Neuronal stem cell (in vitro differentiated cells): ENCODE measurements around the gene CENPP.
A peak's percentile ranks its signal among the peaks of the same experiment; 100 is the strongest.

ENCODE experiments used
- DNase-seq: peaks from one replicate; pipeline ENCODE4 v3.0.0-alpha.2; 2013; ENCODE audit warnings: low spot score
- H2AFZ ChIP-seq: one replicate; pipeline ENCODE4 v1.6.1; 2013; ENCODE audit warnings: mild to moderate bottlenecking, low read length, inconsistent platforms
- H2AK5ac ChIP-seq: 2 replicates; pipeline ENCODE4 v1.6.1; 2013; ENCODE audit warnings: low read depth, mild to moderate bottlenecking, inconsistent platforms, low read length, moderate library complexity, mixed read lengths
- H2BK120ac ChIP-seq: 2 replicates; pipeline ENCODE4 v1.6.1; 2013; ENCODE audit warnings: low read depth, mild to moderate bottlenecking, inconsistent platforms, low read length, moderate library complexity, mixed read lengths
- H2BK12ac ChIP-seq: one replicate; pipeline ENCODE4 v1.6.1; 2013; ENCODE audit warnings: low read length, inconsistent platforms
- H2BK15ac ChIP-seq: 2 replicates; pipeline ENCODE4 v1.6.1; 2013; ENCODE audit warnings: mild to moderate bottlenecking, low read length, inconsistent platforms, mixed read lengths
- H2BK5ac ChIP-seq: one replicate; pipeline ENCODE4 v1.6.1; 2013; ENCODE audit warnings: inconsistent platforms, mild to moderate bottlenecking, low read length, moderate library complexity
- H3K14ac ChIP-seq: one replicate; pipeline ENCODE4 v1.6.1; 2013; ENCODE audit warnings: low read length, inconsistent platforms
- H3K18ac ChIP-seq: 2 replicates; pipeline ENCODE4 v1.6.1; 2013; ENCODE audit warnings: low read length, inconsistent platforms
- H3K23ac ChIP-seq: 2 replicates; pipeline ENCODE4 v1.6.1; 2013; ENCODE audit warnings: low read depth, mild to moderate bottlenecking, mixed read lengths, low read length, inconsistent platforms; ENCODE audit not compliant: poor library complexity
- H3K27ac ChIP-seq: replicated peaks from 3 replicates; pipeline ENCODE4 v1.5.1; 2013; ENCODE audit warnings: low read length, inconsistent platforms
- H3K27me3 ChIP-seq, 3 experiments: 2 replicates each; pipeline ENCODE4 v1.6.1; 2013; ENCODE audit warnings: low read length in 3 of 3, mild to moderate bottlenecking in 2 of 3, inconsistent platforms in 1 of 3, low read depth in 1 of 3, mixed read lengths in 1 of 3, moderate library complexity in 1 of 3; ENCODE audit not compliant: control insufficient read depth in 3 of 3, insufficient read depth in 3 of 3
- H3K36me3 ChIP-seq, 2 donors: replicated peaks in 1 of 2; 2 replicates each; pipeline ENCODE4 v1.6.1; 2013; ENCODE audit warnings: low read length in 2 of 2; ENCODE audit not compliant: control insufficient read depth in 2 of 2, insufficient read depth in 2 of 2
- H3K4ac ChIP-seq: 2 replicates; pipeline ENCODE4 v1.6.1; 2013; ENCODE audit warnings: inconsistent platforms, mild to moderate bottlenecking, low read length, moderate library complexity
- H3K4me1 ChIP-seq, 2 donors: 1 replicate in 1 of 2; 2 replicates in 1 of 2; pipeline ENCODE4 v1.6.1; 2013; ENCODE audit warnings: low read length in 2 of 2, low read depth in 1 of 2; ENCODE audit not compliant: control insufficient read depth in 2 of 2, insufficient read depth in 1 of 2
- H3K4me2 ChIP-seq: one replicate; pipeline ENCODE4 v1.6.1; 2013; ENCODE audit warnings: mild to moderate bottlenecking, low read length, inconsistent platforms; ENCODE audit not compliant: insufficient read depth, poor library complexity, severe bottlenecking
- H3K4me3 ChIP-seq, 2 donors: 2 replicates each; pipeline ENCODE4 v1.5.1; 2013; ENCODE audit warnings: low read length in 2 of 2, mild to moderate bottlenecking in 2 of 2, inconsistent platforms in 1 of 2, moderate library complexity in 1 of 2
- H3K79me1 ChIP-seq: one replicate; pipeline ENCODE4 v1.6.1; 2013; ENCODE audit warnings: low read depth, mild to moderate bottlenecking, inconsistent platforms, low read length, moderate library complexity
- H3K9ac ChIP-seq: one replicate; pipeline ENCODE4 v1.6.1; 2013; ENCODE audit warnings: mild to moderate bottlenecking, low read depth, low read length, inconsistent platforms; ENCODE audit not compliant: poor library complexity
- H3K9me3 ChIP-seq, 2 donors: replicated peaks in 1 of 2; 2 replicates each; pipeline versions ENCODE3 to v1.6.1; 2013; ENCODE audit warnings: low read length in 2 of 2, mild to moderate bottlenecking in 2 of 2, inconsistent platforms in 1 of 2, low read depth in 1 of 2, mixed read lengths in 1 of 2, moderate library complexity in 1 of 2; ENCODE audit not compliant: control insufficient read depth in 2 of 2, insufficient read depth in 1 of 2
- H4K8ac ChIP-seq: one replicate; pipeline ENCODE4 v1.6.1; 2013; ENCODE audit warnings: low read depth, mild to moderate bottlenecking, inconsistent platforms, low read length, moderate library complexity
- H4K91ac ChIP-seq: one replicate; pipeline ENCODE4 v1.6.1; 2013; ENCODE audit warnings: low read length, low read depth, mild to moderate bottlenecking, inconsistent platforms; ENCODE audit not compliant: poor library complexity
- WGBS, 2 donors: extraction: QIAGEN DNeasy Blood & Tissue Kit; methylation state at CpG; one replicate each; pipeline ENCODE4 v1.1.7; 2013; ENCODE audit warnings: missing lambda C conversion rate in 2 of 2, mixed read lengths in 1 of 2; ENCODE audit not compliant: insufficient read length in 2 of 2, insufficient replicate concordance in 1 of 2; ENCODE audit errors: extremely low coverage in 2 of 2; 5-methylcytosine and 5-hydroxymethylcytosine counted together

The CENPP gene

GRCh38 chr9:92512622-92513021 is 186.9 kb downstream of the CENPP start:
- H2BK120ac ChIP-seq = no peak overlapping the region
- no CpG with 5 or more reads among the region's 3 CpGs for WGBS, 2 donors
- peak overlapping the region; percentile 63 for H3K18ac ChIP-seq
- no peaks in the 10 kb centered on the region for H3K4me1 ChIP-seq
- H3K4me2 ChIP-seq = no peak overlapping the region
- H2BK15ac ChIP-seq = no peak overlapping the region
- no peak overlapping the region for H3K23ac ChIP-seq
- no peak overlapping the region for H4K8ac ChIP-seq
- H3K4me3 ChIP-seq = no peak overlapping the region
- no peaks in the 10 kb centered on the region for H3K27me3 ChIP-seq
- H3K9me3 ChIP-seq = no peaks in the 10 kb centered on the region
- no peaks in the 10 kb centered on the region for H3K36me3 ChIP-seq
- no peak overlapping the region for H3K14ac ChIP-seq
- no peak overlapping the region for H2BK12ac ChIP-seq
- no peak overlapping the region for H3K27ac ChIP-seq
- H3K9ac ChIP-seq = no peak overlapping the region
- H2AK5ac ChIP-seq = peak overlapping the region; percentile 50
- no peak overlapping the region for H2AFZ ChIP-seq
- no peak overlapping the region for H4K91ac ChIP-seq
- no peak overlapping the region for H3K4ac ChIP-seq
- no peak for DNase-seq
- H3K79me1 ChIP-seq = no peaks in the 10 kb centered on the region
- H2BK5ac ChIP-seq = no peak overlapping the region

GRCh38 chr9:92513349-92513748 is 187.6 kb downstream of the CENPP start:
- DNase-seq = no peak
- Histone ChIP-seq H3K9me3 (no peaks in the 10 kb centered on the region), H3K4me1 (no peaks in the 10 kb centered on the region), H2AK5ac (no peak overlapping the region), H3K79me1 (no peaks in the 10 kb centered on the region), H2BK5ac (no peak overlapping the region), H2BK120ac (no peak overlapping the region), H3K4me3 (no peak overlapping the region), H3K27me3 (no peaks in the 10 kb centered on the region), H2BK15ac (no peak overlapping the region), H3K14ac (no peak overlapping the region), H3K36me3 (no peaks in the 10 kb centered on the region), H3K18ac (no peak overlapping the region), H4K8ac (no peak overlapping the region), H3K9ac (no peak overlapping the region), H4K91ac (no peak overlapping the region), H3K27ac (no peak overlapping the region), H3K4me2 (no peak overlapping the region), H3K4ac (no peak overlapping the region), H2AFZ (no peak overlapping the region), H3K23ac (no peak overlapping the region), H2BK12ac (no peak overlapping the region)
- WGBS, 2 donors = no CpG with 5 or more reads among the region's 3 CpGs

- Histone ChIP-seq H2AK5ac (no peak overlapping the region), H3K9ac (no peak overlapping the region), H3K23ac (no peak overlapping the region), H3K27me3 (no peaks in the 10 kb centered on the region), H3K4me2 (no peak overlapping the region), H3K9me3 (no peaks in the 10 kb centered on the region), H2BK15ac (no peak overlapping the region), H3K36me3 (no peaks in the 10 kb centered on the region), H2BK5ac (no peak overlapping the region), H4K91ac (no peak overlapping the region), H4K8ac (no peak overlapping the region), H3K4ac (no peak overlapping the region), H2BK120ac (no peak overlapping the region), H3K79me1 (no peaks in the 10 kb centered on the region), H3K4me3 (no peak overlapping the region), H3K27ac (no peak overlapping the region), H3K18ac (no peak overlapping the region), H2BK12ac (no peak overlapping the region), H3K14ac (no peak overlapping the region), H3K4me1 (no peaks in the 10 kb centered on the region), H2AFZ (no peak overlapping the region)
- DNase-seq = no peak
- WGBS, 2 donors = no CpG with 5 or more reads among the region's 10 CpGs
Measured at GRCh38 chr9:92514635-92515034, 188.9 kb downstream of the CENPP start.

GRCh38 chr9:92516521-92516920 is 190.8 kb downstream of the CENPP start:
- H2BK12ac ChIP-seq = no peak overlapping the region
- no peak overlapping the region for H3K4me3 ChIP-seq
- H3K79me1 ChIP-seq = no peaks in the 10 kb centered on the region
- H2BK5ac ChIP-seq = no peak overlapping the region
- no peak overlapping the region for H3K27ac ChIP-seq
- no peaks in the 10 kb centered on the region for H3K36me3 ChIP-seq
- H4K8ac ChIP-seq = no peak overlapping the region
- no peak overlapping the region for H3K4me2 ChIP-seq
- no peak overlapping the region for H3K4ac ChIP-seq
- no peaks in the 10 kb centered on the region for H3K27me3 ChIP-seq
- H4K91ac ChIP-seq = no peak overlapping the region
- H3K23ac ChIP-seq = no peak overlapping the region
- H3K9me3 ChIP-seq = no peaks in the 10 kb centered on the region
- H2BK120ac ChIP-seq = no peak overlapping the region
- H3K14ac ChIP-seq = no peak overlapping the region
- no peak overlapping the region for H2AFZ ChIP-seq
- DNase-seq = no peak
- H3K9ac ChIP-seq = no peak overlapping the region
- WGBS, 2 donors = no CpG with 5 or more reads among the region's 1 CpG
- no peak overlapping the region for H2BK15ac ChIP-seq
- no peaks in the 10 kb centered on the region for H3K4me1 ChIP-seq
- H3K18ac ChIP-seq = no peak overlapping the region
- no peak overlapping the region for H2AK5ac ChIP-seq
